GM23338 (cell line): ENCODE measurements around the gene SPECC1. TPM values are rescaled to one million over a fixed set of nuclear protein-coding genes. Genes with fewer than 3 reads are reported as not detected.

Source experiments
- ATAC-seq: fragments of 200-7000 bp; cut with Tn5 transposase; 3 replicates; pipeline ENCODE4 v1.9.1; 2020
- DNase-seq: peaks from one replicate; pipeline ENCODE4 v3.0.0-alpha.2; 2015; ENCODE audit warnings: low spot score
- H2AFZ ChIP-seq: fragments of 200-600 bp; sonication (generic); 2 replicates; pipeline ENCODE4 v1.8.0; 2016; ENCODE audit warnings: antibody characterized with exemption, mild to moderate bottlenecking, moderate library complexity
- H3F3A ChIP-seq: fragments of 200-600 bp; sonication (generic); replicated peaks from 2 replicates; pipeline ENCODE4 v1.8.0; 2017; ENCODE audit warnings: antibody characterized with exemption, mixed run types, low read depth
- H3K27ac ChIP-seq: fragments of 200-600 bp; sonication (generic); 2 replicates; pipeline ENCODE4 v1.6.1; 2016; ENCODE audit warnings: low read depth
- H3K27me3 ChIP-seq: fragments of 200-600 bp; sonication (generic); 2 replicates; pipeline ENCODE4 v1.8.0; 2016; ENCODE audit warnings: mild to moderate bottlenecking, mixed run types, moderate library complexity; ENCODE audit not compliant: insufficient read depth
- H3K36me3 ChIP-seq: fragments of 200-600 bp; sonication (generic); 2 replicates; pipeline ENCODE4 v1.8.0; 2016; ENCODE audit warnings: mild to moderate bottlenecking; ENCODE audit not compliant: insufficient read depth
- H3K4me1 ChIP-seq: fragments of 200-600 bp; sonication (generic); 2 replicates; pipeline ENCODE4 v1.8.0; 2016; ENCODE audit warnings: mild to moderate bottlenecking, moderate library complexity; ENCODE audit not compliant: insufficient read depth
- H3K4me2 ChIP-seq: fragments of 200-600 bp; sonication (generic); 2 replicates; pipeline ENCODE4 v1.7.1; 2017; ENCODE audit warnings: mixed run types
- H3K4me3 ChIP-seq: fragments of 200-600 bp; sonication (generic); 2 replicates; pipeline ENCODE4 v1.6.1; 2016; ENCODE audit warnings: mixed run types
- H3K79me2 ChIP-seq: fragments of 200-600 bp; sonication (generic); replicated peaks from 2 replicates; pipeline ENCODE4 v1.8.0; 2017; ENCODE audit warnings: mild to moderate bottlenecking; ENCODE audit not compliant: insufficient read depth
- H3K9me2 ChIP-seq: fragments of 200-600 bp; sonication (generic); 2 replicates; pipeline ENCODE4 v1.8.0; 2017; ENCODE audit not compliant: insufficient read depth
- H4K20me1 ChIP-seq: fragments of 200-600 bp; sonication (generic); replicated peaks from 2 replicates; pipeline ENCODE4 v1.8.0; 2017; ENCODE audit warnings: mild to moderate bottlenecking; ENCODE audit not compliant: insufficient read depth
- H3K27ac Mint-ChIP-seq: 2 replicates; pipeline ENCODE4 v1.8.0; 2020; ENCODE audit warnings: inconsistent platforms, mild to moderate bottlenecking, moderate library complexity, mixed read lengths
- H3K27me3 Mint-ChIP-seq: 3 replicates; pipeline ENCODE4 v1.8.0; 2022; ENCODE audit warnings: low read depth, mild to moderate bottlenecking, moderate library complexity, mixed read lengths, inconsistent platforms; ENCODE audit not compliant: insufficient read depth, poor library complexity
- H3K36me3 Mint-ChIP-seq: 3 replicates; pipeline ENCODE4 v1.8.0; 2021; ENCODE audit warnings: low read depth, mild to moderate bottlenecking, inconsistent platforms, moderate library complexity, mixed read lengths
- H3K4me1 Mint-ChIP-seq: 3 replicates; pipeline ENCODE4 v1.8.0; 2020; ENCODE audit warnings: mild to moderate bottlenecking, inconsistent platforms, mixed read lengths
- H3K4me3 Mint-ChIP-seq: 3 replicates; pipeline ENCODE4 v1.8.0; 2021; ENCODE audit warnings: moderate library complexity, mild to moderate bottlenecking, inconsistent platforms, mixed read lengths
- H3K9me3 Mint-ChIP-seq: 3 replicates; pipeline ENCODE4 v1.8.0; 2020; ENCODE audit warnings: moderate library complexity, mild to moderate bottlenecking, inconsistent platforms, mixed read lengths
- JUNB ChIP-seq: IDR thresholded peaks from one replicate; pipeline ENCODE4 v1.6.1; 2016; ENCODE audit warnings: antibody characterized with exemption; ENCODE audit not compliant: unreplicated experiment
- polyA plus RNA-seq: library from polyadenylated mRNA; unstranded; fragments of >200 nt; fragmentation: Nextera tagmentation; extraction: Ambion mirVana; gene quantifications from 2 replicates; pipeline ENCODE4 v1.2.1, GENCODE V29; 2016
- total RNA-seq: library from RNA; depleted of rRNA; stranded (reverse); fragments of >200 nt; shearing (Covaris generic); gene quantifications from 2 replicates; pipeline ENCODE4 v1.2.3, GENCODE V29; 2014
- TF ChIP-seq, protein P1 (sequence below): IDR thresholded peaks from one replicate; pipeline ENCODE4 v1.6.1; 2018; ENCODE audit warnings: antibody characterized with exemption; ENCODE audit not compliant: unreplicated experiment
- TF ChIP-seq, protein P2 (sequence below): fragments of 250-450 bp; sonication (Bioruptor Pico); IDR thresholded peaks from 2 replicates; pipeline ENCODE4 v1.5.0; 2020; ENCODE audit warnings: mild to moderate bottlenecking, moderate library complexity

The SPECC1 gene
- total and polyA plus RNA-seq, 2 experiments from 2014 or later = 42.6 to 101 TPM

DNA sequence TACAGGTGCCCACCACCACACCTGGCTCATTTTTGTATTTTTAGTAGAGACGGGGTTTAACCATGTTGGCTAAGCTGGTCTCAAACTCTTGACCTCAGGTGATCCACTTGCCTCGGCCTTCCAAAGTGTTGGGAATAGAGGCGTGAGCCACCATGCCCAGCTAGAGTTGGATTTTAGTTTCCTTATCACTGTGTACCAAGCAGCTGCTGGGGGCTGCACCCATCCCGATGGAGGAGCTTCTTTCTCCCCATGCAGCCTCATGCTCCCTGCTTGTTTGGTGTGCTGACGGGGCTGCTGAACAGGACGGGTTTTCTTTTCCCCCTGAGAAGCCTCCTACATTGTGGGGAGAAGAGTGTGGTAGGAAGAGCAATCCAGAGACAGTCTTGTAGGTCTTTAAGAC lies 285.0 kb downstream of the SPECC1 start (continued):
- TF ChIP-seq, protein P1, sequence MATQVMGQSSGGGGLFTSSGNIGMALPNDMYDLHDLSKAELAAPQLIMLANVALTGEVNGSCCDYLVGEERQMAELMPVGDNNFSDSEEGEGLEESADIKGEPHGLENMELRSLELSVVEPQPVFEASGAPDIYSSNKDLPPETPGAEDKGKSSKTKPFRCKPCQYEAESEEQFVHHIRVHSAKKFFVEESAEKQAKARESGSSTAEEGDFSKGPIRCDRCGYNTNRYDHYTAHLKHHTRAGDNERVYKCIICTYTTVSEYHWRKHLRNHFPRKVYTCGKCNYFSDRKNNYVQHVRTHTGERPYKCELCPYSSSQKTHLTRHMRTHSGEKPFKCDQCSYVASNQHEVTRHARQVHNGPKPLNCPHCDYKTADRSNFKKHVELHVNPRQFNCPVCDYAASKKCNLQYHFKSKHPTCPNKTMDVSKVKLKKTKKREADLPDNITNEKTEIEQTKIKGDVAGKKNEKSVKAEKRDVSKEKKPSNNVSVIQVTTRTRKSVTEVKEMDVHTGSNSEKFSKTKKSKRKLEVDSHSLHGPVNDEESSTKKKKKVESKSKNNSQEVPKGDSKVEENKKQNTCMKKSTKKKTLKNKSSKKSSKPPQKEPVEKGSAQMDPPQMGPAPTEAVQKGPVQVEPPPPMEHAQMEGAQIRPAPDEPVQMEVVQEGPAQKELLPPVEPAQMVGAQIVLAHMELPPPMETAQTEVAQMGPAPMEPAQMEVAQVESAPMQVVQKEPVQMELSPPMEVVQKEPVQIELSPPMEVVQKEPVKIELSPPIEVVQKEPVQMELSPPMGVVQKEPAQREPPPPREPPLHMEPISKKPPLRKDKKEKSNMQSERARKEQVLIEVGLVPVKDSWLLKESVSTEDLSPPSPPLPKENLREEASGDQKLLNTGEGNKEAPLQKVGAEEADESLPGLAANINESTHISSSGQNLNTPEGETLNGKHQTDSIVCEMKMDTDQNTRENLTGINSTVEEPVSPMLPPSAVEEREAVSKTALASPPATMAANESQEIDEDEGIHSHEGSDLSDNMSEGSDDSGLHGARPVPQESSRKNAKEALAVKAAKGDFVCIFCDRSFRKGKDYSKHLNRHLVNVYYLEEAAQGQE = no peak

DNA sequence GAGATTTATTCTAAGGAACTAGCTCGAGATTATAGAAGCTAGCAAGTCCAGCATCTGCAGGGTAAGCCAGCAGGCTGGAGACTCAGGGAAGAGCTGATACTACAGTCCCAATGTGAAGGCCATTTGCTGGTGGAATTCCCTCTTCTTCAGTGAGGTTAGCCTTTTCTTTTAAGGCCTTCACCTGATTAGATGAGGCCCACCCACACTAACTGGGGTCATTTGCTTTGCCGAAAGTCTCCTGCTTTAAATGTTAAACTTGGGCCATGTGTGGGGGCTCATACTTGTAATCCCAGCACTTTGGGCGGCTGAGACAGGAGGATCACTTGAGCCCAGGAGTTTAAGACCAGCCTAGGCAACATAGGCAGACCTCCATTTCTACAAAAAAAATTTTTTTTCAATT lies 289.9 kb downstream of the SPECC1 start:
- Histone ChIP-seq H4K20me1 (no peaks in the 10 kb centered on the region; the same call in 1 of the 2 replicates), H3F3A (no peaks in the 10 kb centered on the region), H2AFZ (no peak overlapping the region), H3K4me3 (no peak overlapping the region), H3K9me2 (no peaks in the 10 kb centered on the region), H3K36me3 (0 out of 2 replicates have a peak, but pooled peaks cover 10% of the 10 kb centered on the region), H3K27ac (no peak overlapping the region), H3K27me3 (no peaks in the 10 kb centered on the region), H3K4me2 (no peak overlapping the region), H3K79me2 (0 out of 2 replicates have a peak, but pooled peaks cover 3% of the 10 kb centered on the region), H3K4me1 (no peaks in the 10 kb centered on the region)
- H3K36me3 Mint-ChIP-seq = peaks cover 36% of the 10 kb centered on the region
- no peak for ATAC-seq
- no peak for DNase-seq
- H3K4me3 Mint-ChIP-seq = no peak overlapping the region
- no peaks in the 10 kb centered on the region; the same call in 2 of the 3 replicates for H3K4me1 Mint-ChIP-seq
- TF ChIP-seq, protein P2, sequence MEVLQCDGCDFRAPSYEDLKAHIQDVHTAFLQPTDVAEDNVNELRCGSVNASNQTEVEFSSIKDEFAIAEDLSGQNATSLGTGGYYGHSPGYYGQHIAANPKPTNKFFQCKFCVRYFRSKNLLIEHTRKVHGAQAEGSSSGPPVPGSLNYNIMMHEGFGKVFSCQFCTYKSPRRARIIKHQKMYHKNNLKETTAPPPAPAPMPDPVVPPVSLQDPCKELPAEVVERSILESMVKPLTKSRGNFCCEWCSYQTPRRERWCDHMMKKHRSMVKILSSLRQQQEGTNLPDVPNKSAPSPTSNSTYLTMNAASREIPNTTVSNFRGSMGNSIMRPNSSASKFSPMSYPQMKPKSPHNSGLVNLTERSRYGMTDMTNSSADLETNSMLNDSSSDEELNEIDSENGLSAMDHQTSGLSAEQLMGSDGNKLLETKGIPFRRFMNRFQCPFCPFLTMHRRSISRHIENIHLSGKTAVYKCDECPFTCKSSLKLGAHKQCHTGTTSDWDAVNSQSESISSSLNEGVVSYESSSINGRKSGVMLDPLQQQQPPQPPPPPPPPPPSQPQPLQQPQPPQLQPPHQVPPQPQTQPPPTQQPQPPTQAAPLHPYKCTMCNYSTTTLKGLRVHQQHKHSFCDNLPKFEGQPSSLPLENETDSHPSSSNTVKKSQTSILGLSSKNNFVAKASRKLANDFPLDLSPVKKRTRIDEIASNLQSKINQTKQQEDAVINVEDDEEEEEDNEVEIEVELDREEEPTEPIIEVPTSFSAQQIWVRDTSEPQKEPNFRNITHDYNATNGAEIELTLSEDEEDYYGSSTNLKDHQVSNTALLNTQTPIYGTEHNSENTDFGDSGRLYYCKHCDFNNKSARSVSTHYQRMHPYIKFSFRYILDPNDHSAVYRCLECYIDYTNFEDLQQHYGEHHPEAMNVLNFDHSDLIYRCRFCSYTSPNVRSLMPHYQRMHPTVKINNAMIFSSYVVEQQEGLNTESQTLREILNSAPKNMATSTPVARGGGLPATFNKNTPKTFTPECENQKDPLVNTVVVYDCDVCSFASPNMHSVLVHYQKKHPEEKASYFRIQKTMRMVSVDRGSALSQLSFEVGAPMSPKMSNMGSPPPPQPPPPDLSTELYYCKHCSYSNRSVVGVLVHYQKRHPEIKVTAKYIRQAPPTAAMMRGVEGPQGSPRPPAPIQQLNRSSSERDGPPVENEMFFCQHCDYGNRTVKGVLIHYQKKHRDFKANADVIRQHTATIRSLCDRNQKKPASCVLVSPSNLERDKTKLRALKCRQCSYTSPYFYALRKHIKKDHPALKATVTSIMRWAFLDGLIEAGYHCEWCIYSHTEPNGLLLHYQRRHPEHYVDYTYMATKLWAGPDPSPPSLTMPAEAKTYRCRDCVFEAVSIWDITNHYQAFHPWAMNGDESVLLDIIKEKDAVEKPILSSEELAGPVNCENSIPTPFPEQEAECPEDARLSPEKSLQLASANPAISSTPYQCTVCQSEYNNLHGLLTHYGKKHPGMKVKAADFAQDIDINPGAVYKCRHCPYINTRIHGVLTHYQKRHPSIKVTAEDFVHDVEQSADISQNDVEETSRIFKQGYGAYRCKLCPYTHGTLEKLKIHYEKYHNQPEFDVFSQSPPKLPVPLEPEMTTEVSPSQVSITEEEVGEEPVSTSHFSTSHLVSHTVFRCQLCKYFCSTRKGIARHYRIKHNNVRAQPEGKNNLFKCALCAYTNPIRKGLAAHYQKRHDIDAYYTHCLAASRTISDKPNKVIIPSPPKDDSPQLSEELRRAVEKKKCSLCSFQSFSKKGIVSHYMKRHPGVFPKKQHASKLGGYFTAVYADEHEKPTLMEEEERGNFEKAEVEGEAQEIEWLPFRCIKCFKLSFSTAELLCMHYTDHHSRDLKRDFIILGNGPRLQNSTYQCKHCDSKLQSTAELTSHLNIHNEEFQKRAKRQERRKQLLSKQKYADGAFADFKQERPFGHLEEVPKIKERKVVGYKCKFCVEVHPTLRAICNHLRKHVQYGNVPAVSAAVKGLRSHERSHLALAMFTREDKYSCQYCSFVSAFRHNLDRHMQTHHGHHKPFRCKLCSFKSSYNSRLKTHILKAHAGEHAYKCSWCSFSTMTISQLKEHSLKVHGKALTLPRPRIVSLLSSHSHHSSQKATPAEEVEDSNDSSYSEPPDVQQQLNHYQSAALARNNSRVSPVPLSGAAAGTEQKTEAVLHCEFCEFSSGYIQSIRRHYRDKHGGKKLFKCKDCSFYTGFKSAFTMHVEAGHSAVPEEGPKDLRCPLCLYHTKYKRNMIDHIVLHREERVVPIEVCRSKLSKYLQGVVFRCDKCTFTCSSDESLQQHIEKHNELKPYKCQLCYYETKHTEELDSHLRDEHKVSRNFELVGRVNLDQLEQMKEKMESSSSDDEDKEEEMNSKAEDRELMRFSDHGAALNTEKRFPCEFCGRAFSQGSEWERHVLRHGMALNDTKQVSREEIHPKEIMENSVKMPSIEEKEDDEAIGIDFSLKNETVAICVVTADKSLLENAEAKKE (CRISPR knock-in tag) = no peak
- no peak for TF ChIP-seq JUNB
- TF ChIP-seq, protein P1 = no peak
- no peaks in the 10 kb centered on the region; the same call in 2 of the 3 replicates for H3K9me3 Mint-ChIP-seq
- peaks cover 11% of the 10 kb centered on the region for H3K27me3 Mint-ChIP-seq
- H3K27ac Mint-ChIP-seq = no peak overlapping the region
